G401 (cell line): Measurements from ENCODE around the gene ADAMTS2. TPM values are rescaled to one million over a fixed set of nuclear protein-coding genes. Genes with fewer than 3 reads are reported as not detected.

ENCODE experiments used
- DNase-seq: peaks from one replicate; pipeline ENCODE4 v3.0.0-alpha.2; 2015; ENCODE audit warnings: low spot score
- in situ Hi-C: cut with HindIII; loops from 2 replicates; pipeline ENCODE4 v1.10.0; 2016; ENCODE audit warnings: low sequenced_read_pairs, mixed read lengths
- total RNA-seq: library from RNA; depleted of rRNA; stranded (reverse); fragments of >200 nt; shearing (Covaris generic); gene quantifications from 2 replicates; pipeline ENCODE4 v1.2.3, GENCODE V29; 2014

The ADAMTS2 gene
- total RNA-seq, 1 experiment from 2014 or later = not detected

- in situ Hi-C loops = no loop called here
- no peak for DNase-seq
Measured at GRCh38 chr5:179273441-179274145, 71.7 kb downstream of the ADAMTS2 start.

GRCh38 chr5:179273073-179273435 is 72.2 kb downstream of the ADAMTS2 start:
- DNase-seq = no peak
- in situ Hi-C loops = no loop called here

DNA sequence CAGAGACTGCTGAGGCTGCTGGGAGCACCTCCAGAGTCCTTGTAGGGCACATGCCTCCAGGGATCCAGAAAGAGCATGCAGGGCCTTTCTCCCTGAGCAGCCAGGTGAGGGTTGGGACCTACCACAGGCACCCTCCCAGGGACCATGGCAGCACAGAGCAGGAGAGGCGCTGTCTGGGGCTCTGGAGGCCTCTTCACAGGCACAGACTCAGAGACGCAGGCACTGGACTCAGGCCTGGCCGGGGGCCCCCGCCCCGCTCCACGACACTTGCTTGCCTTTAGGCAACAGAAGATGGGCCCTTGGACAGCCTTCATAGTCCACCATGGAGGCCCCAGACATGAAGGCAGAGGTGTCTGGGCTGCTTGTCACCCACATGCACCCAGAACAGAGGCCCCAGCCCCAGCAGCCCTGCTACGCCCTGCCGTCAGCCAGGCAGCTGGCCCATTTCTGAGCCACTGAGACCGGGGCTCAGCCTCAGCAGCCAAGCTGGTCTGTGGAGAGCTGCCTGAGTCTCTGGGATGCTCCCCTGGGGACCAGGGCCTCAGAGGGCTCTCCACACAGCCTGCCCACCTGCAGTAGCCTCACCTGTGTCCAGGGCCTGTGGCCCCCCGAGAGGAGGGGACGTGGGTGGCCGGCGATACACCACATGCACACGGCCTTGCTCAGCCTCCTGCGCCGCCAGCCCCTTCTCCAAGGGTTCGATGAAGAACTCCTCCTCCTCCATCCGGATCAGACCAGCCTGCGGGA is 72.8 kb downstream of the ADAMTS2 start:
- DNase-seq = no peak
- in situ Hi-C loops = no loop called here

DNA sequence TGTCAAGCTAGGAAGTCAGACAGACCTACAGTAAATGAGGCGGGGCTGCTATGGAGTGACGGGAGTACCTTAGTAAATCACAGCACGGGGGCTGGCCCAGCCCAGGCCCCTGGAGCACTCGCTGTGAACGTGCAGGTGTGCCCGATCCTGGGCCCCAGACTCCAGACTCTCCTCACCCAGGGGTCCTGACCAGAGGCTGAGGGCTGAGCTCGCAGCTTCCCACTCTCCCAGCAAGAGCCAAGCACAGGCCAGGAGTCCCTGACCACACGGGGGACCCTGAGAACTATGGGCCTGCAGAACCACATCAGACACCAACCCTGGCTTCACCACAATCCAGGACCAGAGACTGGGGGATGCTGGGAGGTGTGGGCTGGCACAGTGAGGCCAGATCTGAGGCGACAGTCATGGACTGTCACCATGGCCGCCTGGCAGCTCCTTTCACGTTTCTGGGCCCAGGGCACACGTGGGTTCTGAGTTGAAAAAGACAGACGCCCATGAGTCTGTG is 73.4 kb downstream of the ADAMTS2 start:
- no peak for DNase-seq
- in situ Hi-C loops = no loop called here

DNA sequence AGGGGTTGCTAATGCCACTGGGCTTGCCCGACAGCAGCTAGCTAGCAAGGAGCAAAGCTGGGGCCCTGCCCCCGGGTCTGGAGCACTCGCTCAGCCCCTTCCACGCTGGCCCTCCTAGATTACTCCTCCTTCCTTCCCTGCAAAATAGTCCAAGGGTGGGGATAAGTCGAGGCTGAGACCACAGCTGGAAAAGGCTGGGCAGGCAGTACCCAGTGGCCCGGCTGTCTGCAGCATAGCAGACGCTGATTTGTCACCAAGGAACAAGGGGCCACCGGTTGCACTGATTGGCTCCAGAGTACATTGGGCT is 73.9 kb downstream of the ADAMTS2 start:
- in situ Hi-C loops = no loop called here
- DNase-seq = no peak

DNA sequence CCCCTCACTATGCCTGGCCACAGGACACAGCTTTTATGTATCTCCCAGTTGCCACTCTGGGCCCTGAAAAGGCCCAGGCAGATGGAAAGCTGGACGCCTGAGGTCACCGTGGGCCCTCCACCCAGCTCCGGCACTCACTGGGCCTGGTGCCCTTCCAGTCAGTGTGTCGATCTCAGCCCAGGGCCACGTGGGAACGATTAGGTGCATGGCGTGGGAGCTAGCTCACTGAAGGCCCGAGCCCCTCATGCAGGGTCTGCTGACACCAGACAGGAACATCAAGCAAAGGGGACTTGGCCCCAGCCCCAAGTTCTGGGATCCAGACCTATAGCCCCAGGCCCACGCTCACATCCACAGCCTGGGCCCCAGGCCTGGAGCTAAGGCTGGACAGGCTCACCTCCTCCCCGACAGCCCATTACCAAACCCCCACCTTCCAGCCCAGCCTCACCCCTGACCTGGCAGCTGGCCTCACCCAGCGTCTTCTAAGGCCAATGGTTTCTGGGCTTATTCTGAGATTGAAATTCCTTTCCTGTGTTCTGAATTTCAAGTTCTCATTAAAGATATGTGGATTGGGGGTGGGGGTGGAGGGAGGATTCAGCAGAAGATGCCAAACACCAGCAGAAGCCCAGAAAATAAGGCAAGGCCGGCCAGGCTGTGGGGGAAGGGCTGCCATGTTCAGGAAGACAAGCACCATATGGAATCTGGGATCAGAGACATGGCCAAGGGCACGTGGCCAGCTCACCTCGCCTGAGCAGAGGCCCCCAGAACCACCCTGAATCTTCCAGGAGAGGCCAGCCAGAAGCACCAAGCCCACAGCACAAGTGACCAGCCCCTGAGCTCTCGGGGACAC is 74.5 kb downstream of the ADAMTS2 start:
- in situ Hi-C loops = no loop called here
- no peak for DNase-seq

DNA sequence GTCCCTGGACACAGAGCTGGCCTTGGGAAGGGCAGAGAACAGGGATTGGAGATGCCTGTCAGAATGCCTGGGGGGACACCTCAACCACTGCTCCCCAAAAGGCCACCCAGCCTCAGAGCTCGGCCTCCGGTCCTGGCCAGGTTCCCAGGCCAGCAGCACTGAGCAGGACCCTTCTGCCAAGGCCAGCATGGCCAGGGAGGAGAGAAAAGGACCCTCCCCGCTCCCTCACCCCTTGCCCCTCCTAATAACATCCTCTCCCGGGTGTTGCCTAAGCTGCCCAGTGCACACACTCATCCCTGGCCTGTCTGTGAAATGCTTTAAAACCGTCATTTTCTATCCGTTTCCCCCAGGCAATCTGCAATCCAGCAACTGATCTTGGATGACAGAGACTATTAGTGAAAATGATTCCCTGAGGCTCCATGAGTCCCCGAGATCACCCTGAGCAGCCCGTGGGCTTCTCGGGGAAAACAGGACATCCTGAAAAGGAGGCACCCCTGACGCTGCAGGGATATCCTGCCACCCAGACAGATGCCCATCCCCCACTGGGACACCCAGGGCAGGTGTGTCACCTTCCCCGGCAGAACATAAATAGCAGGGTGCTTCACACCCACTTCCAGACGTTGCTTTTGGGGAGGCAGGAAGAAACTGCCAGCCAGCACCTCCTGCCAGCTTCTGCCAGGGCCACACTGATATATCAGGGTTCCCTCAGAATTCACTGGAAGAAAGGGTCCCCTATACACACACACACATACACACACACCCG is 75.3 kb downstream of the ADAMTS2 start:
- no peak for DNase-seq
- in situ Hi-C loops = no loop called here

DNA sequence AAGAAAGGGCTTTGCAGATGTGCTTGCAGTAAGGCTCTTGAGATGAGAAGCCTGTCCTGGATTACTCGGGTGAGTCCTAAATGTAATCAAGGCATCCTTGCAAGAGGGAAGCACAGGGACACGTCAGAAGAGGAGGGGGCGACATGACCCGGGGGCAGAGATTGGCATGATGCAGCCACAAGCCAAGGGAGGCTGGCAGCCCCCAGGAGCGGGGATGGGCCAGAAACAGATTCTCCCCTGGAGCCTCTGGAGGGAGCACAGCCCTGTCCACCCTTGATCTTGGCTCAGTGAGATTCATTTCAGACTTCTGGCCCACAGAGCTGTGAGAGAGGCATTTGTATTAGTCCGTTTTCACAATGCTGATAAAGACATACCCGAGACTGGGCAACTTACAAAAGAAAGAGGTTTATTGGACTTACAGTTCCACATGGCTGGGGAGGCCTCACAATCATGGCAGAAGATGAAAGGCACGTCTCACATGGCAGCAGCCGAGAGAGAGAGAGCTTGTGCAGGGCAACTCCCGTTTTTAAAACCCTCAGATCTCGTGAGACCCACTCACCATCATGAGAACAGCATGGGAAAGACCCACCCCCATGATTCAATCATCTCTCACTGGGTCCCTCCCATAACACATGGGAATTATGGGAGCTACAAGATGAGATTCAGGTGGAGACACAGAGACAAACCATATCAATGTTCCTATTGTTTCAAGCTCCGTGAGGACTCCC is 76.1 kb downstream of the ADAMTS2 start:
- no peak for DNase-seq
- in situ Hi-C loops = no loop called here

DNA sequence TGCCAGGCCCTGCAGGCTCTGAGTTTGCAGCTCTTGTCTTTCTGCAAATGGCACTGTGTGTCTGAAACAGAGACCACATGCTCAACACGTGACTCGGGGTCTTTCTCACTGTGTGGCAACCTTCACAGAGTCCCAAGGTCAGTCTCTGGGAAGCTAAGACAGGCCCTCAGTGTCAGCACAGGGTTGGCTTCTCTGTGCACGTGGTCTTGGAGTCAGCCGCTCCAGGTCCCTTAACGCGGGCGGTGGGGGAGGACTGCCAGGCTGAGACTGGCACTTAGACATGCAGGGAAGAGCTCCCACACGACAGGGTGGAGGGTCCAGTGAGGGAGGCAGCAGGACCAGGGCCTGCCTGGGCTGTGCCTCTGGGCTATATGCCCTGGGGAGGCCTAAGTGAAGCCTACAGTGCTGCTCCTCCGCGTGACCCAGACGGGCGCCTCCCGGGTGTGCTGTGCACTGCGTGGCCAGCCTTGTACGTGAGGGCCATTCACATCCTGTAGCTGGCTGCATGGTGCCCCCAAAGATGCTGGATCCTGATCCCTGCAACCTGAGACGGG is 76.8 kb downstream of the ADAMTS2 start:
- in situ Hi-C loops = no loop called here
- DNase-seq = no peak

DNA sequence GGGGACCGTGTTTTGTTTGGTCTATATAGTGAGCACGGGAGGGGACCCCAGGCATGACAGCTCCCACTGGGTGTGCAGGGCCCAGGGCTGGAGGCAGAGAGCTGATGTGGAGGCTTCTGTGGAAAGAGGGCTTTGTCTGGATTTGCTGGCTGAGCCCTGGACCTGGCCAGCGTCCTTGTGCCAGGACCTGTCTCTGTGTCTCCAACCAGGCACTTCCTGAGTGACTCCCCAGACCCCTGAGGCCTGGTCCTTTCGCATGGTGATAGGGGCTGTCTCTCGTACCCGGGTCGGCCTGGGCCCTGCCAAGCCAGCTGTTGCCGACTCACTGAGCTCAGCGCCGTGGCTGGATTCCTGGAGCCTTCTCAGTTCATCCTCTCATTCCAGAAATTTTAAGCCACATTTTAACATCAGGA is 77.6 kb downstream of the ADAMTS2 start:
- in situ Hi-C loops = no loop called here
- no peak for DNase-seq

GRCh38 chr5:179267071-179267670 is 78.1 kb downstream of the ADAMTS2 start:
- DNase-seq = no peak
- in situ Hi-C loops = no loop called here

DNA sequence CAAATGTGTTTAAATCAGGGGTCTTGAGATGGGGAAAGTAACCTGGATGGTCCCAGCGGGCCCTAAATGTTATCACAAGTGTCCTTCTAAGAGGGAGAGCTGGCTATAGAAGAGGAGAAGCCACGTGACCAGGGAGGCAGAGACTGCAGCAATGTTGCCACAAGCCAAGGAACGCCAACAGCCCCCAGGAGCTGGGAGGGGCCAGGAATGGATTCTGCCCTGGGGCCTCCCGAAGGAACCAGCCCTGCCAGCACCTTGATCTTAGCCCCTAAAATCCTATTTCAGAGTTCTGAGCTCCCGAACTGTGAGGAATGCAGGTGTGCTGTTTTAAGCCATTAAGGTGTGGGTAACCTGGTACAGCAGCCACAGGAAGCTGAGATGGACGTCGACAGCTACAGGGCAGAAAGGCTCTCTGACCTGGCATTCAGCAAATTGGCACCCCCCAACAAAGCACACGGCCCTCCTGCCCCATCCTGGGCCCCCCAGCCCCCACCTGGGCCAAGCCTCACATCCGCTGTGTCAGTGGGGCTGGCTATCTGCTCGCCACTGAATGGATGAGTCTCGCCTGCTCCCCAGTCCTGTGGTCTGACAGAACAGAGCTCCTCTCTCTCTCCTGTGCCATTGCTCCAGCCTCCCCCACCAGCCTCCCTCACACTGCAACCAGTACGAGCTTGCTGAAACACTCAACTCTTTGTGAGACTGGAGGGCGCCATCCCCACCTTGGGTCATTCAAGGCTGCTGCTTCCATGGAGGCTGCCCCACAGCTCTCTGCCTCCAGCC is 78.8 kb downstream of the ADAMTS2 start:
- in situ Hi-C loops = no loop called here
- no peak for DNase-seq

DNA sequence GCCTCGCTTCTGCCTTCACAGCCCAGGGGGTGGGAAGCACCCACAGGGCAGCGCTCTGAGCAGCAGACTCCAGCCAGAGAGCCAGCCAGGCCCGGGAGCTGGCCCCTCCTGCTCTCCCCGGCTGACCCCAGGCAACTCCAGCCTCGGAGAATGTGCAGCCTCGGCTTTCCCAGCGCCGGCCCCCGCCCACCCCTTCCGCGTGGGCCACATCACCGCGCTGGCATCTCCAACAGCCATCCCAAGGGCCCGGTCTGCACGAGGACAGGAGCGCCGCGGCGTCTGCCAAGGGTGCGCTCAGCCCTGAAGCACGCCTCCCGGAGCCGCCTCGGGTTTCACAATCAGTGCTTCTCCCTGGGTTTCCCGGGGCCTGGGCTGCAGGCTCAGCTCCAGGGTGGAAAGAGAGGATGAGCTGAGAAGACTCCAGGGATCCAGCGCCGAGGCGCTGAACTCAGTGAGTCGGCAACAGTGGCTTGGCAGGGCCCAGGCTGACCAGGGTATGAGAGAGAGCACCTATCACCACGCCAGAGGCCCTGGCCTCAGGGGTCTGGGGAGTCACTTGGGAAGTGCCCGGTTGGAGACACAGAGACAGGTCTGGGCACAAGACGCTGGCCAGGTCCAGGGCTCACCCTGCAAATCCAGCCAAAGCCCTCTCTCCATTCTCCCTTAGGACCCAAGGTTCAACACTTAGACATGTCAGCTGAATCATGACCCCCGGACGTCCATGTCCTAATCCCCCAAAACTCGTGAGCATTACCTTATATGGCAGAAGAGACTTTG is 79.6 kb downstream of the ADAMTS2 start:
- no peak for DNase-seq

DNA sequence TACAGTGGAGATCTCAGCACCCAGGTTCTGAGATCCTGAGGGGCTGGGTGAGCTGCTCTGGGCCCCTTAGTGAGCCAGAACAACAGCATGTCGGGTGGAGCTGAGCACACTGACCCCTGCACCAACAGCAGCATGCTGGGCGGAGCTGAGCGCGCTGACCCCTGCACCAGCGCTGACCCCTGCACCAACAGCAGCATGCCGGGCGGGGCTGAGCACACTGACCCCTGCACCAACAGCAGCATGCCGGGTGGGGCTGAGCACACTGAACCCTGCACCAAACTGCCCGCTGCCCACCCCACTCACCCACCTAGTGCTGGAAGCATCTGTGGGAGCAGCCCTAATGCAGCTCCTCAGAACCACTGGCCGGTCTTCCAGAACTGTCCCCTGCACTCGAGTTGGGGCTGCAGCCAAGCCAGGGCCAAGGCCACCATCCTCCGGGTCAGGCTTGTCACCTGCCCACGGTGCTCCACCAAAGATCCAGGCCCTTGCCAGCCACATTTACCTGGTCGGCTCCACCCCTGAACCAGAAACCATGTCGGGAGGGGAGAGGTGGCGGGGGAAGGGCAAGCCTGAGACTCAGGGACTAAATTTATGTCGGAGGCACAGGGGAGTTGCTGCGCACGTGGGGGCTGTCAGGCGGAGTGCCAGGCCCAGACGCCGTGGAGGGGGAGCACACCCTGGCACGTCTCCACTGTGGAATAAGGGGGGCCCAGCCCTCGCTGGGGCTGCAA is 80.3 kb downstream of the ADAMTS2 start:
- DNase-seq = no peak

More for the DNA sequence above, 79.6 kb downstream of the ADAMTS2 start:
- in situ Hi-C loops = no loop called here

GRCh38 chr5:179264053-179264782 is 81.0 kb downstream of the ADAMTS2 start:
- in situ Hi-C loops = no loop called here
- no peak for DNase-seq

More for the DNA sequence above, 80.3 kb downstream of the ADAMTS2 start:
- in situ Hi-C loops = no loop called here
